Urothelium cell line (cell line): ENCODE results near the gene PCGF3.
"Not testable (repeated sequence)": the region's sequence is repeated elsewhere in the genome, so short reads cannot be mapped to it uniquely, and the experiment has no call there.

ENCODE experiments used
- DNase-seq: peaks from one replicate; pipeline ENCODE4 v3.0.0; 2011; ENCODE audit warnings: low spot score, mixed read lengths
- FAIRE-seq: peaks from 2 replicates; lab custom pipeline; 2011; peaks lifted over from hg19 to GRCh38; lab: Jason Lieb, UNC

The PCGF3 gene

DNA sequence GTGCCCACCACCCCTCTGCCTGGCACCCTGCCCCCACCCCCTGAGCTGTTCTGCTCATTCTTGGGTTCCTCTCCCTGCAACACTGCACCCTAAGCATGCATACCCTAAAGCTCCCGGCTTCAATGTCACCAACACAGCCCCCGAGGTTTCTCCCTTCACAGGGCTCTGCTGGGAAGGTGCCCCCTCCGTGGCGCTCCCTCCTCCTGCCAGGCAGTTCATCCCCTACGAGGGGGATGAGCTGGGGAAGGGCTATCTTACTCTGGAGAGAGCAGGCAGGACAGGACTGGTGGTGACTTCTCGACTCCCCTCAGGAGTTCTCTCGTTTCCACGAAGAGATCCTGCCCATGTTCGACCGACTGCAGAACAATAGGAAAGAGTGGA lies 38.1 kb upstream of the PCGF3 start:
- FAIRE-seq (no peak), DNase-seq (no peak)

DNA sequence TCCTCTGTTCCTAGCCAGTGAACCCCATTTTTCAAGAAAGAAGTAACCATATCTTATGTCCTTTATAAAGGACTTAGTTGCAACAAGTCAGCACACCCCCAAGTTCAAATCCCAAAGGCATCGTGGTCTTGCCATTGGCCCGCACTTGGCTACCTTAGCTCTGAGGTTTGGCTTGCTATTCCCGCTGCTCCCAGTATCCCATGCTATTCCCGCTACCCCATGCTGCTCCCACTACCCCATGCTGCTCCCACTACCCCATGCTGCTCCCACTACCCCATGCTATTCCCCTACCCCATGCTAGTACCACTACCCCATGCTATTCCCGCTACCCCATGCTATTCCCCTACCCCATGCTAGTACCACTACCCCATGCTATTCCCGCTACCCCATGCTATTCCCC lies 37.4 kb upstream of the PCGF3 start:
- FAIRE-seq, DNase-seq: not testable (repeated sequence)

DNA sequence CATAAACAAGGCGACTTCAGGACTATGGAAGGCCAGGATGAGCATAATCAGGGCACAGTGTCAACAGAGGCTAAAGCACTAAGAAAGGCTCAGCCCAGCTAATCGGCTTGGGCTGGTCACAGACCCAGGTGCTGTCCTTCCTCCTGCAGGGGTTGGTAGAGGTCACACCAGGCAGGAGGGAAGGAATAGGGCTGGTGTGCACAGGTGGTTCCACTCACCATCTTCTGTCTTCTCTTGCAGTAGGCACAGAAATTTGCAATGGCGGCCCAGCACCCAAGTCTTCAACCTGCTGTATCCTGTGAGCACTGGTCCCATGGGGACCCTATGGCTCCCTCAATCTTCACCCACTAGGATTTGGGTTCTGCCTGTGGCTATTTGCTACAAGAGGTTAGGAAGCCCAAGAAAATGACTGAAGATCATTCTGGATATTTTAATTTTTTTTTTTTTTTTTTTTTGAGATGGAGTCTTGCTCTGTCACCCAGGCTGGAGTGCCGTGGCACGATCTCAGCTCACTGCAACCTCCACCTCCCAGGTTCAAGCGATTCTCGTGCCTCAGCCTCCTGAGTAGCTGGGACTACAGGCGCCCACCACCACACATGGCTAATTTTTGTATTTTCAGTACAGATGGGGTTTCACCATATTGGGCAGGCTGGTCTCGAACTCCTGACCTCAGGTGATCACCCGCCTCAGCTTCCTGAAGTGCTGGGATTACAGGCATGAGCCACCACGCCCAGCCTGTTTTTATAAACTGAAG lies 35.6 kb upstream of the PCGF3 start:
- FAIRE-seq, DNase-seq: not testable (repeated sequence)

DNA sequence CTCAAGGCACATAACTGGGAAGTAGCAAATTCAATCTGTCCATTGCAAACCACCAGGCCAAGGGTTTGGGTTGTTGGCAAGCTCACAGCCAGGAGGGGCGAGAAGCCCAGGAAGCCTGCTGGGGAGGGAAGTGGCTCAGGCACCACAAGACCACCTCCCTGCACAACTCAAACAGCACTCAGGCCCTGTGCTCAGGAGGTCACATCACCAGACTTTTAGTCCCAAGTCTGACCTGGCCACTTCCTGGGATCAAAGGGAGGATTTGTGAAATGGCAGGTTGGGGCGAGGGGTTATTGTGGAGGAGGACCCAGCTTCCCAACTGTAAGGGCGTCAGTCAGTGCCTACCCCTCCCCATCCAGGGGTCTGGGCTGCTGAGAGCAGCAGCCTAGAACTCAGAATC lies 33.9 kb upstream of the PCGF3 start:
- DNase-seq (no peak), FAIRE-seq (no peak)

DNA sequence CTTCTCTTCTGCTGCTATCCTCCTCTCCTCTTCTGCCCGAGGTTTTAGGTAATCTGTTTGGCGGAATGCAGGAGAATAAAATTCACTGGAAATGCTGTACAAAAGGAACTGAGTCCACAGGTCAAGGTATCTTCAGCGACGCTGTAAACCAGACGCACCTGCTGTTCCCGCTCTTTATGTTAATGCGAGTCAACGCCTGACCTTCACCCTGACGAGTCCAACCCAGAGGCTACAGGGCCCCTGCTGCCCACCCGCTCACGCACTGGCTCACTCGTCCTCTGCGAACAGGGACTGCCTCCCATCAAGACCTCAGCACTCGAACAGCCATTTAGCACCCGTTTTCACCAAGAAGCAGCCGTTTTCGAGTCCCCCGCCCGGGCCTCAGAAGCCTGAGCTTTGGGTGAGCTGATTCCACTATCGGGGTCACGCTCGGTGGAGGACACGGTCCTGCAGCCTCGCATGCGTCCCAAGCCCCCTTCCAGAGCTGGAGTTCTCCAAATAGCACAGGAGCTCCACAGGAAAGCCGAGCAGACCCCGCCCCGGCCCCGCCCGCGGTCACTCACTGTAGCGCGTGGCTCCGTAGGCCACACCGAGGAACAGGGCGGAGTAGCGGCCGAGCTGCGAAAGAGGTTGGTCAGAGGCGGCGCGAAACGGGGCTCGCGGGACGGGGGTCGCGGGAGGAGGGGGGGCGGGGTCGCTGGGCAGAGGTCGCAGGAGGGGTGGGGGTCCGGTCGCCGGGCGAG lies 32.1 kb upstream of the PCGF3 start:
- no peak for DNase-seq
- no peak for FAIRE-seq

DNA sequence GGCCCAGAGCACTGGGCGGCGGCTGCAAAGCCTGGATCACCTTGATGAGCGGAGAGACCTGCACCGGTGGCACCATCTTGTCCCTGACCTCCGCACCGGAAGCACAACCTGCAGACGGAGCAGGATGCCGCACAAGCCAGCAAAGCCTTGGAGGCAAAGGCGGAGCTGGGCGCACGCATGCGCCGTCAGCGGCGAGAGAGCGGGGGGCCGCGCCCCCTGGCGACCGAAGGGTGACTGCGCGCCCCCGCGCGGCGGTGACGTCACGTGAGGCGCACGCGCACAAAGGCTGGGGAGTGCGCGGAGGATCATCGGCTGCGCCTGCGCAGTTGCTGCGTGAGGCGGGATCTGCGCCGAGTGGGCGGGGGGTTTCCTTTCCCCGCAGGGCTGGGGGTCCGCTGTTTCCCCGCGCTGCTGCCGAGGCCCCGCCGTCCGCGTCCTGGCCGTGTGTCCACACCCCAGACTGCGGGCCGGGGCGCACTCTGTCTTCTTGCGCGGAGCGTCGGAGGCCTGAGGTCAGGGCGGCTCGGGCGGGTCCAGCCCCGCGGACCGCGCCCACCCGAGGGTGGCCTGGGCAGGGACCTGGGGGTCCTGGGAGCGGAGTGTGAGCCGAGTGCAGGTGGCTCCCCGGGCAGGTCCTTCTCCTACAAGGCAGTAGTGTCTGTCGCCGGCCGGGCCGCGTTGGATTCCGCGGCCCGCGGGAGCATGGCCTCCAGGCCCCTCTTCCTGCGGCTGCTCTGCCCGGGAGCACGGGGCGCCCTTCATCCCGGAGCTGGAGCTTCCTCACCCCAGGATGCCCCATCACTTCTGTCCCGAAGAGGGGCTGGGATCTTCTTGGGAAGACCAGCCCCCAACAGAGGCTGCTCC lies 31.2 kb upstream of the PCGF3 start, which contains the start of the genes ATP5ME and MYL5:
Gene ATP5ME, minus strand, starts transcription at position 105 of the 864 bp plus-strand sequence. Its CDS starts 29 bp downstream, at position 76.
Gene MYL5, plus strand, starts transcription at position 371 of the 864 bp plus-strand sequence. CDS start 3,485 bp downstream, outside the sequence.
- DNase-seq, result peak; percentile 97
- peak; percentile 93 for FAIRE-seq

DNA sequence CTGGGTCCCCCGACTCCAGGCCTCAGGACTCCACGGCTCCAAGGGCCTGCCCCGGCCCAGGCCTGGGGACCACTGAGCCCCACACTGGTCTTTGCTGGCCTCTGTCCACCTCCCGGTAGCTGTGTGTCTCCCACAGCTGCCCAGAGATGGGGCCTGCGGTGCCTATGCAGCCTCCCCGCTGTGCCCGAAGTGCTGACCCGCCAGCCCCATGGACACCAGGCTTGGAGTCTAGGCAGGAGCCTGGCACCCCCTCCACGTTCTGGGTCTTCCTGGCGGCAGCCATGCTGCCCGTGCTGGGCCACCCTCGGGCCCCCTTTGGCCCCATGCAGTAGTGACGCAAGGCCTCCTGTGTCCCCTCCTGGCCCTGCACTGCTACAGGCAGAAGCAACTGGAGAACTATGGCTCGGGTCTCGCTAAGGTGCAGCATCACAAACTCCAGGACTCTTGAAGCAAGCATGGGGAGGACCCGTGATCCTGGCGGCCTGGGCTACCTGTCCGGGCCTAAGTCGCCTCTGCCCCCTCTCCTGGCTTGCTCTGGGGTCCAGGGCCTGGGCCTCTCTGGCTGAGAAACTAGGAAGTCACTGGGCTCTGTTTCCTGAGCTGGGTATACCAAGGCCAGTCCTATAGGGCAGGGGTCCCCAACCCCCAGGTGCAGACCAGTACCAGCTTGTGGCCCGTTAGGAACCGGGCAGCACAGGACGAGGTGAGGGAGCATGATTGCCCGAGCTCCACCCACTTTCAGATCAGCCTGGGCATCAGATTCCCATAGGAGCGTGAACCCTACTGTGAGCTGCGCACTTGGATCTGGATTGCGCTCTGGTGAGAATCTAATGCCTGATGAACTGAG lies 30.4 kb upstream of the PCGF3 start:
- FAIRE-seq (no peak), DNase-seq (no peak)

DNA sequence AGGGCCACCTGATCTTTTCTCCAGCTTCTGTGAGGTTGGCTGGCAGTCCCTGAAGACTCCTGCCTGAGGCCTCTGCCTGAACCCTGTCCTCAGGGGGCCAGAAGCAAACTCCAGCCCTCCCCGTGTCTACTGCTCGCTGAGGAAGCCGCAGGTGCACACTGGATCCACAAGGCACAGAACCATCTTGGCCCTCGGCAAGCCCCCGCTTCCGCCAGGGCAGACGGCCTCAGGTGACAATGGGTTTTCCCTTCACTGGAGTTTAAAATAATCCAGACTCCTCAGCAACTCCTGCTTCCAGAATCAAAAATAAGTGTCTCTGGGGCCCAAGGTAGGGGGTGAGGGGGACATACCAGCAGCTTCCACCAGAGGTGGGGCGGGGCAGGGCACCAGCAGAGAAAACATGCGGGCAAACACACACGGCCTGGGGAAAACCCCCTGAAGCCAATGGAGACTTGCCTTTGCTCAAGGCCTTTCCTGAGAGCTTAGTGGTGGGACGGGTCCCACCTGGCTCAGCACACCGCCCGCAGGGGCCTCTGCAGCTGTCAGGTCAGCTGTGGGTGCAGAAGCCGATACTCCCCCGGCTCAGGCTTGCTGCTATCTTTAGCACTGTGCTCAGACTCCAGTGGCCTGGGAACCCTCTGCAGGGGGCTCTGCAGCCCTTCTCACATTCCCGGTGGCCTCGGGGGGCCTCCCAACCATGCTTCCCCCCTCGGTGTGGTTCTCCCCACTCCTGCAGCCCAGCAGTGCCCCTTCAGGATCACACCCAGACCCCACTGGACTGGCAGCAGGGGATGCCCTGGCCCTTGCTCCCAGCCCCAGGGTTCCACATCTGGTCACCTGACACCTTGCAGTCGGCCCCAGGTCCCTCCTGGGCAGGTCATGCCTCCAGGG lies 29.4 kb upstream of the PCGF3 start:
- DNase-seq (no peak), FAIRE-seq (no peak)

DNA sequence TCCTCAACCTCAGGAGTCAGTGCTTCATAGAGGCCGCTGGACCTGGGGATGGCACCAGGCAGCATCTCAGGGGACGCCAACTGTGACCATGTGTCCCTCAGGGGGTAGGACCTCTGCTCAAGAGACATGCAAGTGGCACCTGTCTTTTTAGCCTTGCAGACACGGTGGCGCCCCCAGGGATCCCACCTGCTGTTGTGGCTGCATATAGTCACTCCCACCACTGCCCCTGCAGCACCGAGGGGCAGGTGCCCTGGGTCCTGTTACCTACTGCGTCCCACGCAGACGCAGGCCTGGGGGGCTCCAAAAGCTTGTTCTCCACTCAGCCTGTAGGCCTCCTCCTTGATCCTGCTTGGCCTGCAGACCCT lies 28.8 kb upstream of the PCGF3 start:
- no peak for FAIRE-seq
- DNase-seq, result no peak

DNA sequence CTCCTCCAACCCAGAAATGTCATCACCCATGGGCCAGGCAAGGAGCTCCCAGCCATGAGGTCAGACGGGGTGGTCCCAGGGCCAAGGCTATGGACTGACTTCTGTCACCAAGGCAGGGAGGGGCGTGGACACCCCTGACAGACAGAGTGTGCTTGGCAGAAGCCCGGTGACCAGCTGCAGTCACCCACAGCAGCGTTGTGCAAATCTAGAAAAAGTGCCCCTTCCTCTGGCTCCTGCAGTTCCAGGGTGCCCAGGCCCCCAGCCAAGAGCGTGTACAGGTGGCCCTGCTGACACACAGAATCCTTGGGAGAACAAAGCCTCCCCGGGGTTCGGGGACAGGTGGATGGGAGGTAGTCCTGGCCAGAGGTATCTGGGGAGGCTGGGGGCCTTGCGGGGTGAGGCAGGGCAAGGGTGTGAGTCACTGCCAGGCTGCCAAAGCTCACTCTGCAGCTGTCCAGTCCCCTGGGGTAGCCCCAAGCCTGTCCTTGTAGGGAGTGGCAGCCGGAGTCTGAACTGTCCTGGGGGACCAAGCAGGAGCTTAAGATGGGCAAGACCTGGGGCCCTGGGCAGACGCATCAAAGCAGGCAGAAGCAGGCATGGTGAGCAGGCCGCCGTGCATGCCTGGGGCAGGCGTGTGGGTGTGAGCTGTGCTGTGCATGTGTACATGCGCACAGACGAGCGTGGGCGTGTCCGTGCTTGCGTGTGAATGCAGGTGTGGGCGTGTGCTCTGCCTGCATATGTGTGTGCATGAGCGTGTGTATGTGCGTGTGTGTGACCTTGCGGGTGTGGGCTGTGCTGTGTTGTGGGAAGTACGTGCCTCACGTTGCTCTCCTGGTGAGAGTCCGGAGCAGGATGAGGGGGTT lies 28.0 kb upstream of the PCGF3 start:
- FAIRE-seq, result no peak
- no peak for DNase-seq

DNA sequence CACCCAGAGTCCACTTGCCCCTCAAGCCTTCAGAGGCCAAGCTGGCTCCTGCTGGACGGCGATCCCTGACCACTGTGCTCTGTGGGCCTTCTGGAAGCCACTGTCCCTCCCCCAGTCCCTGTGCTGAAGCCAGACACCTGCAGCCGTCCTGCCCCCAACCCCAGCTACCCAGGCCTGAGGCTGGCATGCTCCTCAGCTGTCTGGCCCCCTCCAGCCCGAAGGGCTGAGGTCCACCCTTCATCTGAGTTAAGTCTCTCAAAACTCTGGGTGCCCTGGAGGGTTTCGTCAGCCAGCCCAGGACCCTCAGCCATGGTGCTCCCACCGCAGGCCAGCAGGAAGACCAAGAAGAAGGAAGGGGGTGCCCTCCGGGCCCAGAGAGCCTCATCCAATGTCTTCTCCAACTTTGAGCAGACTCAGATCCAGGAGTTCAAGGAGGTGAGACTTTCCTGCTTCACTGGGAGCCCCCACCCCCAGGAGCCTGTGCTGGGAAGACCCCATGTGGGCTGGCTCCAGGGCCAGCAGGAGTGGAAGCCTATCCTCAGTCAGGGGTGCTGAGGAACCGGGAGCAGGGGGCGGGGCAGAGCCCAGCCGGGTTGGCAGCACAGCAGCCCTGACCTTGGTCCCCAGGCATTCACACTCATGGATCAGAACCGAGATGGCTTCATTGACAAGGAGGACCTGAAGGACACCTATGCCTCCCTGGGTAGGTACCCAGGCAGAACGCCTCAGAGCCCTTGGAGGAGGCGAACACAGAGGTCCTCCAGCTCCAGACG lies 27.1 kb upstream of the PCGF3 start:
- no peak for DNase-seq
- FAIRE-seq, result no peak

DNA sequence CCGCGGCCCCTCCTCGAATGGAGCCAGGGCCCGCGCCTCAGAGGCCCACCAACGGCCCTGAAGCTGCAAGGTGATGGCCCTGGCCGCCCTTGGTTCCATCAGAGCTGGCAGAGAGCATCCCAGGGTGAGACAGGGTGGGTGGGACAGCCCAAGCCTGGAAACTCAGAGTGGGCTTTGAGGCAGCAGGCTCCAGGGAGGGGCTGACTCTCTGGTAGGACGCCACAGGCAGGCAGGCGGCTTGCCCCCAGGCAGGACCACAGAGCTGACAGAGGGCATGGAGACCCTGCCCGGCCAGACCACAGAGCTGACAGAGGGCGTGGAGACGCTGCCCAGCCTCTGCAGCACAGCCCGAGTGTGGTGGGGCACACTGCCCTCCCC lies 26.5 kb upstream of the PCGF3 start:
- FAIRE-seq (no peak), DNase-seq (no peak)

DNA sequence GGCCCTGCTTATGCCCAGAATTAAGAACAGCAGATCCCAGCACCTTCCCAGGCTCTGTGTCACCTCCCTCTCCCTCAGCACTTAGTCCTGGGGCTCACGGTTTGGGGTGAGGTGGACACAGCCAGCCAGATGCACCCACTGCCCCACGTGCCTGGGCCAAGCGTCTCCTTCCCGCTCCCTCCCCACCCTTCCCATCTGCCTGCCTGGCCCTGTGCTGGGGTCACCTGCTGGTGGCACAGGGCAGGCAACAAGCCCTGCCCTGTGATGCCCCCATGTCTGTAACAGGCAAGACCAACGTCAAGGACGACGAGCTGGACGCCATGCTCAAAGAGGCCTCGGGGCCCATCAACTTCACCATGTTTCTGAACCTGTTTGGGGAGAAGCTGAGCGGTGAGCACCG lies 26.0 kb upstream of the PCGF3 start:
- no peak for FAIRE-seq
- no peak for DNase-seq

DNA sequence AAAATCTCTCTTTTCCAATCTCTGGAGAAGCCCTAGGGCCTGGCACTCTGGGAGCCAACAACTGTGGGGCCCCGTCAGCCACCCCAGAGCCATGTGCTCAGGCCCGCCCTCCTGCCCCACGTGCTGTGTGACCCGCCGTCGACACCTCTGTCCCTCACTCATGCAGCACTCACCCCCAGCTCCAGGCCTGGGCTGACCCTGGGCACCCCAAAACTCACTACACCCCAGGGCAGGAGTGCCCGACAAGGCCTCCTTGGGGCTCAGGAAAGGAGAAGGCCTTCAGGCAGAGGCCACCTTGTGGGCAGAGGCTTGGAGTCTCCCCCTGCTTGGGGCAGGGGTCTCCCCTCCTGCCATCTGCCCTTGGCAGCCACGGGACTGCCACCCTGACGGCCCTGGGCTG lies 25.5 kb upstream of the PCGF3 start:
- FAIRE-seq (no peak), DNase-seq (no peak)

DNA sequence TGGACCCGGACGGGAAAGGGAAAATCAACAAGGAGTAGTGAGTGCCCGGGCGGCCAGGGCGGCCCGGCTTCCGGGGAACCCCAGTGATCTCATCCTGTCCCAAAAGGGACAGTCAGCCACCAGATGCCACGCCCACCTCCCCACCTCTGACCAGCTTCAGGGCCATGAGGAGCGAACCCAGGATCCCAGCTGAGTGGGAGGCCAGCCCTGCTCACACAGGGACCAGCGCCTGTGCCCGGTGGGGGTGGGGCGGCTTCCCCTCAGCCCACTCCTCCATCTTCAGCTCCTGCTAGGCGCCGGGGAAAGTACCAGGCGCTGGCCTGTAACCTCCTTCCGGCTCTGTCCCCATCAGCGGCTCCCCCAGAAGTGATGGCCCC lies 25.1 kb upstream of the PCGF3 start:
- FAIRE-seq (no peak), DNase-seq (no peak)

DNA sequence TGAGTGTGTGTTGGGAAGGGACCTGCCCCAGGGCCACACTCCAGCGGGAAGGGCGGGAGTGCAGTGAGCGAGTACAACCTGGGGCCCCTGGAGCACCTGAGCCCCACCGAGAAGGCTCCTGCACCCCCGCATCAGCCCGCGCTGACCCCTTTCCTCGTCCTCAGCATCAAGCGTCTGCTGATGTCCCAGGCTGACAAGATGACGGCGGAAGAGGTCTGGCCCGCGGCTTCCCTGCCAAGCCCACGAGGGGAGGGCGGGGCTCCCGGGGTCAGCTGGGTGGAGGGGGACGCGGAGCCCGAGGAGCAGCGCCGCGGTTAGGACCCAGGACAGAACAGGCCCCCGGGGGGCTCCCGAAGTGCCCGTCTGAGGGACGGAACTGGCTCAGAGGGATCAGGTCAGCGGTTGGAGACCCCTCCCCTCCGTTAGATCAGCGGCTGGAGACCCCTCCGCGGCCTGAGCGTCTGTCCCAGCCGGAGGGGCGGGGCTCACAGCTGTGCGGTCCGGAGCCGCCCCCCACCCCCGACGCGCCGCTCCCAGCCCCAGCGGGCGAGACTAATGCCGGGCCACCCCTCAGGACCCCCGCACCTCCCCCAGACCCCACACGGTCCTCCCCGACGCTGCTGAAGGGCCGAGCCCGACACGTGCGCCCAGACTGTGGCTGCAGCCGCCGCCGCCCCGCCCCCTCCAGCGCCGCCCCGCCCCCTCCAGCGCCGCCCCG lies 24.5 kb upstream of the PCGF3 start:
- FAIRE-seq (no peak), DNase-seq (no peak)

DNA sequence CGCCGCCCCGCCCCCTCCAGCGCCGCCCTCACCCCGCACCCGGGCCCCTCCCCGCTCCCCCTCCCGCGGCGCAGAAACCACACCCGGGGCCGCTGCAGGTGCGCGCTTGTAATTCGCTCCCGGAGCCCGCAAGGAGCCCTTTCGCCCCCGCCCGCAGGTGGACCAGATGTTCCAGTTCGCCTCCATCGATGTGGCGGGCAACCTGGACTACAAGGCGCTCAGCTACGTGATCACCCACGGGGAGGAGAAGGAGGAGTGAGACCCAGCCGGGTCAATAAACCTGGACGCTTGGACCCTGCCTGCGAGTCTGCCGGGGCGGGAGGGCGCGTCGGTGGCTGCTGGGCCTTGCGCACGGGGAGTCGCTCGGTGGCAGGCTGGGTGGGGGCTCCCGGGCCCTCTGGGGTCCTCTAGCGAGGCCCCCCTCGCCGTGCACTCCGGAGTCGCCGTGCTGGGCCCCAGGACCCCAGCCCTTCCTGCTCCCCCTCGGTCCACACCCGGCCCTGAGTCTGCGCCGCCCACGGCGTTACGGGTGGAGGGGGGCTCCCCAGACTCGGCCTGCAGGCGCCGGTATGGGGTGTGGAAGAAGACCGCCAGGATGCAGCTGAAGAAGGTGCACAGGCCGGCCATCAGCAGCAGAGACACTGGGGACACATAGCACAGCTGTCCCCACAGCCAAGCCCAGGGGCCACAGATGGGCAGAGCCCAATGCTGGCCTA lies 23.7 kb upstream of the PCGF3 start:
- FAIRE-seq (no peak), DNase-seq (no peak)
